Activated gamma-delta T cell (primary cell): ENCODE data around the gene PTPRC.
"Not testable (repeated sequence)": the region's sequence is repeated elsewhere in the genome, so short reads cannot be mapped to it uniquely, and the experiment has no call there.

Source experiments
- DNase-seq: peaks from one replicate; lab custom pipeline; 2025; lab: John Stamatoyannopoulos, UW
- total RNA-seq, 2 donors: gene quantifications; one replicate each; lab custom pipeline; 2026; lab: John Stamatoyannopoulos, UW

PTPRC gene, protein sequence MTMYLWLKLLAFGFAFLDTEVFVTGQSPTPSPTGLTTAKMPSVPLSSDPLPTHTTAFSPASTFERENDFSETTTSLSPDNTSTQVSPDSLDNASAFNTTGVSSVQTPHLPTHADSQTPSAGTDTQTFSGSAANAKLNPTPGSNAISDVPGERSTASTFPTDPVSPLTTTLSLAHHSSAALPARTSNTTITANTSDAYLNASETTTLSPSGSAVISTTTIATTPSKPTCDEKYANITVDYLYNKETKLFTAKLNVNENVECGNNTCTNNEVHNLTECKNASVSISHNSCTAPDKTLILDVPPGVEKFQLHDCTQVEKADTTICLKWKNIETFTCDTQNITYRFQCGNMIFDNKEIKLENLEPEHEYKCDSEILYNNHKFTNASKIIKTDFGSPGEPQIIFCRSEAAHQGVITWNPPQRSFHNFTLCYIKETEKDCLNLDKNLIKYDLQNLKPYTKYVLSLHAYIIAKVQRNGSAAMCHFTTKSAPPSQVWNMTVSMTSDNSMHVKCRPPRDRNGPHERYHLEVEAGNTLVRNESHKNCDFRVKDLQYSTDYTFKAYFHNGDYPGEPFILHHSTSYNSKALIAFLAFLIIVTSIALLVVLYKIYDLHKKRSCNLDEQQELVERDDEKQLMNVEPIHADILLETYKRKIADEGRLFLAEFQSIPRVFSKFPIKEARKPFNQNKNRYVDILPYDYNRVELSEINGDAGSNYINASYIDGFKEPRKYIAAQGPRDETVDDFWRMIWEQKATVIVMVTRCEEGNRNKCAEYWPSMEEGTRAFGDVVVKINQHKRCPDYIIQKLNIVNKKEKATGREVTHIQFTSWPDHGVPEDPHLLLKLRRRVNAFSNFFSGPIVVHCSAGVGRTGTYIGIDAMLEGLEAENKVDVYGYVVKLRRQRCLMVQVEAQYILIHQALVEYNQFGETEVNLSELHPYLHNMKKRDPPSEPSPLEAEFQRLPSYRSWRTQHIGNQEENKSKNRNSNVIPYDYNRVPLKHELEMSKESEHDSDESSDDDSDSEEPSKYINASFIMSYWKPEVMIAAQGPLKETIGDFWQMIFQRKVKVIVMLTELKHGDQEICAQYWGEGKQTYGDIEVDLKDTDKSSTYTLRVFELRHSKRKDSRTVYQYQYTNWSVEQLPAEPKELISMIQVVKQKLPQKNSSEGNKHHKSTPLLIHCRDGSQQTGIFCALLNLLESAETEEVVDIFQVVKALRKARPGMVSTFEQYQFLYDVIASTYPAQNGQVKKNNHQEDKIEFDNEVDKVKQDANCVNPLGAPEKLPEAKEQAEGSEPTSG (N-terminal part only)
- 2,461 to 2,571 reads per million in 2 donors for total RNA-seq

DNA sequence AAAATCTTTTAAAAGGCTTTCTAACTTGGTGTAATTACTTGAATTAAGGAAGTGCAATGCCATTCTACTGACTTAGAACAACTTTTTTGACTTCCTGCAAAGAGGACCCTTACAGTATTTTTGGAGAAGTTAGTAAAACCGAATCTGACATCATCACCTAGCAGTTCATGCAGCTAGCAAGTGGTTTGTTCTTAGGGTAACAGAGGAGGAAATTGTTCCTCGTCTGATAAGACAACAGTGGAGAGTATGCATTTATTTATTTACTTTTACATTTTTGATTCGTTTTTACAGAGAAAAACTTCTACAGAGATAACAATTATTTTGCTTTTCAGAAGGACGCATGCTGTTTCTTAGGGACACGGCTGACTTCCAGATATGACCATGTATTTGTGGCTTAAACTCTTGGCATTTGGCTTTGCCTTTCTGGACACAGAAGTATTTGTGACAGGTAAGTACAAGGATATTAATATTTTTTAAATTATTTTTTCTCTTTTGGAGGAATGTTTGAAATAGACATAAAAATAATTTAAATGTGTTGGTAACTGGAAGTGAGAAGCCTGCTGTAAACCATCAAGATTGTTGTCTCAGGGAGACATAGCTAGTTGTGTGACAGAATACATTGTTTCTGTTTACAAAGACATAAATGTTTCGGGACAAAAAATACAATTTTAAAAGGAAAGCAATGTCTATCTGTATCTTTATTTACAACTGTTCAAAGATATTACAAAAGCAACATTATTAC is at the start of gene PTPRC:
Gene PTPRC, plus strand, starts transcription at position 147 of the 742 bp plus-strand sequence. Its CDS starts 229 bp downstream, at position 376.
- DNase-seq: no peak

GRCh38 chr1:198590454-198590853 is 48.4 kb upstream of the PTPRC start:
- DNase-seq: no peak

- no peak for DNase-seq
Measured at GRCh38 chr1:198595765-198596164, 43.1 kb upstream of the PTPRC start.

- no peak for DNase-seq
Measured at GRCh38 chr1:198597690-198598430, 41.0 kb upstream of the PTPRC start.

DNA sequence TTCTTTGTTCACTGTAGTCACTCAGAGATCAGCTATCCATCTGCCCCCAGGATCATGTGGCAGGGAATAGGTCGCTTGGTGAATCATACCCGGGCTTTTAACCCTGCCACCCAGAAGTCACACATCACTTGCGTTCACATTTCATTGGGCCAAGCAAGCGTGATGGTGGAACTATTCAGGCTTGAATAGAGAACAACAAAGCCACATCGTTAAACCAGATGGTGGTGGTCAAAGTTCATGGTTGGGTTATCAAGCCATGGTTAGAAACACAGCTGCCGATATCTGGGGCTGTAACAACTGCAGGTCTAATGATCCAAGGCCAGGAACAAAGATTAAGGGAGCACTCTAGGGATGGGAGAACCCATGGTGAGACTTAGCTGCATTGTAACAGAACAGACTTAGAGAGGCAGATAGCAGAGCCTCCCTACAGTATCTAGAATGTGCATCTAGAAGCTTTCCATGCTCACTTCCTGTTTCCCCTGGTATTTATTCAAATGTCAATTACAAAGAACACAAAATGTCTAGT is 40.0 kb upstream of the PTPRC start:
- DNase-seq: no peak

GRCh38 chr1:198599749-198600148 is 39.1 kb upstream of the PTPRC start:
- DNase-seq: no peak

GRCh38 chr1:198600906-198601305 is 37.9 kb upstream of the PTPRC start:
- DNase-seq: no peak

- DNase-seq: not testable (repeated sequence)
Measured at GRCh38 chr1:198601310-198601709, 37.5 kb upstream of the PTPRC start.

DNA sequence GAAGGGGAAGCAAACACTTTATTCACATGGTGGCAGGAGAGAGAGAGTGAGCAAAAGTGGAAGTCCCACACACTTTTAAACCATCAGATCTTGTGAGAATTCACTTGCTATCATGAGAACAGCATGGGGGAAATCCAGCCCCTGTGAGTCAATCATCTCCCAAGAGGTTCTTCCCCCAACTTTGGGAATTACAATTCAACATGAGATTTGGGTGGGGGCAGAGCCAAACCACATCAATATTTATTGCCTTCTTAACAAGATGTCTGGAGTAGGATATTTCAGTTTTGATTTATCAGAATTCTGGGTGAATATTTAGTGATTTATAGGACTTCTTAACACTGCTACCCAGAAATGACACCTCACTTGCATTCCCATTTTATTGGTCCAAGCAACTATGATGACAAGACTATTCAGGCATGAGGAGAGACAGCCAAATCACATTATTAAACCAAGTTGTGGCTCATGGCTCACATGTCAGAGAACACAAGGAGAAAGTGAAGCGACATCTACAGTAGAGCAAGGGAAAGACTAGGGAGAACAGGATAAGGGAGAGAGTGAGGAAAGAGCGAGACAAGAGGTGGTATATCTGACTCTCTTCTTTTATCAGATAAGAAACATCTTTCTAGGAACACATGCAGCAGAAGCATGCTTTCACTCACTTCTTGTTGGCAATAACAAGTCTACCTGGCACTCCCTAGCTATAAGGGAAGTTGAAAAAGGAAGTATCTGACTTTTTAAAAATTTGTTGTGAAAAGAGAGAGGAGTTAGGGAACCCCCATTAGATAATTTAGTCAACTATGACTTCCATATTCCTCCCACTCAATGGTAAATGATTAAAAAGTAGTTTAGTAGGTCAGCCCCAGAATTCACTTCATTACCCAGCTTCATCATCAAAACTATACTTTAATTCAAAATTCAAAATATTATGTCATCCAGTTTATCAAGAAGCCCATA is 36.6 kb upstream of the PTPRC start:
- no peak for DNase-seq

GRCh38 chr1:198604975-198605374 is 33.9 kb upstream of the PTPRC start:
- DNase-seq: no peak

DNA sequence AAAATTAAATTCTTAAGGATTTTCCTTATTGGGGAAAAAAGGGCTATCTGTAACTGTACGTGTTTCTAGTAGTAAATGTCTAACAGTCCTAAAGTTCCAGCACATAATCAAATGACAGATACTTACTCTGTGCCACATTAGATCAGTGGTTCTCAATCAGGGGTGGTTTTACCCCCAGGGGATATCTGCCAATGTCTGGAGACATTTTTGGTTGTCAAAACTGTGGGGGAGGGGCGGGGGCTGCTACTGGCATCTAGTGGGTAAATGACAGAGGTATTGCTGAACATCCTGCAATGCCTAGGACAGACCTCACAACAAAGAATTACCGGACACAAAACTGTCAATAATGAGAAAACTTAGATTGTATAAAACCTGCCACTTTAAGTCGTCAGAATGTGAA is 33.4 kb upstream of the PTPRC start:
- no peak for DNase-seq

DNA sequence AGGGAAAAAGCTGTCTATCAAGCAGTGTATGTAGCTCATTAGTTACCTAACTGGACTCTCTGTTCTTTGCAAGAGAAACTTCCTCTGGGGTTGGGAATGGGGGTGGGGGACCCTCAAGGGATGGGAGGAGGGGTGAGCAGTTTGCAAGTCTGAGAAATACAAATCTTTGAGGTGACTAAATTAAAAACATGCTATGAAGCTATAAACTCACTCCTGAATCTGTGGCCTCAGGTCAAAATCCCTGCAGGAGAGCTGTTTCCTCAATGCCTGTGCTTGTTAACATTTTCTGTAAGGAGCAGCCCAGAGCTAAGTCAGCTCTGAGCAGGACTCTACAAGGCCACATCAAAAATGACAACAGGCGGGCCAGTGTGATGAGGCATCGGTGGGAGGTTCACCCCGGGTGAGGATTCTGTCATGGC is 32.8 kb upstream of the PTPRC start:
- DNase-seq: no peak

GRCh38 chr1:198607714-198608113 is 31.1 kb upstream of the PTPRC start:
- DNase-seq: no peak

DNA sequence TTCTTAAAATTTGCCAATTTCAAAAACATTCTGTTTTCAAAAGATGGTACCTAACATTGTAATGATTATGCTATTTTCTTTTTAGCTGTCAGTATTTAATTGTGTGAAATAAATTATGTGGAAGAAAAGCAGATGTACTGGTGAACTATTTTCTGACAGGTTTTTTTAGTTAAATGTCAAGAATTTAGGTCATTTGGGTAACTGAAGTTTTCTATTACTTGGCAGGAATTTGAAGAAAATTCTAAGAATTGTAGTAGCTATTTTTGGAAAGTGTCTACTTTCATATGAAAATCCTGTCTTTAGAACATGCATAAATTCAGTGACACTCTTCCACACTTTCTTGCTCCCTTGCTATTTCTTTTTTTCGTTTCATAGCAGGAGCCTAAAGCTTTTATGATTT is 28.5 kb upstream of the PTPRC start:
- DNase-seq: no peak

GRCh38 chr1:198611219-198611618 is 27.6 kb upstream of the PTPRC start:
- no peak for DNase-seq

GRCh38 chr1:198612471-198613260 is 26.2 kb upstream of the PTPRC start:
- DNase-seq: no peak

- no peak for DNase-seq
Measured at GRCh38 chr1:198617406-198617805, 21.4 kb upstream of the PTPRC start.
